H9 (cell line): Measurements from ENCODE around the gene TSLP. TPM values are rescaled to one million over a fixed set of nuclear protein-coding genes. Genes with fewer than 3 reads are reported as not detected.

ENCODE experiments used
- DNase-seq: peaks from one replicate; pipeline ENCODE4 v3.0.0-alpha.2; 2017
- H2AFZ ChIP-seq: one replicate; pipeline ENCODE4 v1.6.1; 2013; ENCODE audit warnings: mild to moderate bottlenecking, low read length, control low read depth, moderate library complexity
- H2AK5ac ChIP-seq: 2 replicates; pipeline ENCODE4 v1.6.1; 2013; ENCODE audit warnings: low read length, control low read depth, mixed read lengths; ENCODE audit not compliant: insufficient read length
- H2BK120ac ChIP-seq: one replicate; pipeline ENCODE4 v1.6.1; 2013; ENCODE audit warnings: low read depth, mild to moderate bottlenecking, low read length, control low read depth, inconsistent platforms; ENCODE audit not compliant: poor library complexity, severe bottlenecking
- H2BK12ac ChIP-seq: 2 replicates; pipeline ENCODE4 v1.6.1; 2013; ENCODE audit warnings: low read length, control low read depth, mixed read lengths, low read depth; ENCODE audit not compliant: insufficient read length
- H2BK15ac ChIP-seq: 2 replicates; pipeline ENCODE4 v1.6.1; 2013; ENCODE audit warnings: low read depth, low read length, control low read depth
- H2BK20ac ChIP-seq: one replicate; pipeline ENCODE4 v1.6.1; 2013; ENCODE audit warnings: low read depth, mild to moderate bottlenecking, low read length, control low read depth, inconsistent platforms; ENCODE audit not compliant: poor library complexity, severe bottlenecking
- H2BK5ac ChIP-seq: 2 replicates; pipeline ENCODE4 v1.6.1; 2013; ENCODE audit warnings: low read length, control low read depth, mixed read lengths; ENCODE audit not compliant: insufficient read length
- H3K14ac ChIP-seq: 2 replicates; pipeline ENCODE4 v1.6.1; 2013; ENCODE audit warnings: low read length, control low read depth; ENCODE audit not compliant: insufficient read depth
- H3K18ac ChIP-seq: 2 replicates; pipeline ENCODE4 v1.6.1; 2013; ENCODE audit warnings: low read depth, mild to moderate bottlenecking, mixed read lengths, low read length, control low read depth; ENCODE audit not compliant: insufficient read length
- H3K23ac ChIP-seq: 2 replicates; pipeline ENCODE4 v1.6.1; 2013; ENCODE audit warnings: low read length, control low read depth, mixed read lengths, low read depth; ENCODE audit not compliant: insufficient read length
- H3K23me2 ChIP-seq: 2 replicates; pipeline ENCODE4 v1.6.1; 2013; ENCODE audit warnings: low read depth, mild to moderate bottlenecking, mixed read lengths, low read length, control low read depth; ENCODE audit not compliant: insufficient read length, poor library complexity, severe bottlenecking
- H3K27ac ChIP-seq: 2 replicates; pipeline ENCODE4 v1.5.1; 2013; ENCODE audit warnings: low read length, control low read depth, mixed read lengths, low read depth; ENCODE audit not compliant: insufficient read length
- H3K27me3 ChIP-seq: 2 replicates; pipeline ENCODE4 v1.6.1; 2013; ENCODE audit warnings: low read length, control low read depth, inconsistent platforms; ENCODE audit not compliant: insufficient read depth
- H3K4ac ChIP-seq: 2 replicates; pipeline ENCODE4 v1.6.1; 2013; ENCODE audit warnings: low read depth, mild to moderate bottlenecking, control low read depth, inconsistent platforms, low read length, moderate library complexity
- H3K4me1 ChIP-seq: 2 replicates; pipeline ENCODE4 v1.6.1; 2013; ENCODE audit warnings: low read length, control low read depth, inconsistent platforms; ENCODE audit not compliant: insufficient read depth
- H3K4me2 ChIP-seq: 2 replicates; pipeline ENCODE4 v1.6.1; 2013; ENCODE audit warnings: low read length, control low read depth, mixed read lengths; ENCODE audit not compliant: insufficient read length, insufficient read depth
- H3K56ac ChIP-seq: 2 replicates; pipeline ENCODE4 v1.6.1; 2013; ENCODE audit warnings: low read depth, mild to moderate bottlenecking, mixed read lengths, low read length, control low read depth; ENCODE audit not compliant: insufficient read length
- H3K79me1 ChIP-seq: 2 replicates; pipeline ENCODE4 v1.6.1; 2013; ENCODE audit warnings: low read depth, mild to moderate bottlenecking, moderate library complexity, low read length, control low read depth, inconsistent platforms; ENCODE audit not compliant: insufficient read depth, poor library complexity, severe bottlenecking
- H3K79me2 ChIP-seq: 2 replicates; pipeline ENCODE4 v1.6.1; 2013; ENCODE audit warnings: low read length, control low read depth, inconsistent platforms; ENCODE audit not compliant: insufficient read depth
- H3K9ac ChIP-seq: 2 replicates; pipeline ENCODE4 v1.6.1; 2013; ENCODE audit warnings: low read length, control low read depth, mixed read lengths; ENCODE audit not compliant: insufficient read length; ENCODE audit errors: extremely low read depth
- H3K9me3 ChIP-seq: one replicate; pipeline ENCODE4 v1.6.1; 2013; ENCODE audit warnings: low read depth, low read length, inconsistent platforms; ENCODE audit not compliant: control insufficient read depth
- H3T11ph ChIP-seq: one replicate; pipeline ENCODE4 v1.6.1; 2013; ENCODE audit warnings: mild to moderate bottlenecking, low read length, control low read depth, inconsistent platforms
- H4K20me1 ChIP-seq: one replicate; pipeline ENCODE4 v1.6.1; 2013; ENCODE audit not compliant: control insufficient read depth, insufficient read length, insufficient read depth
- H4K5ac ChIP-seq: 2 replicates; pipeline ENCODE4 v1.6.1; 2013; ENCODE audit warnings: low read depth, mild to moderate bottlenecking, mixed read lengths, low read length, control low read depth; ENCODE audit not compliant: insufficient read length
- H4K8ac ChIP-seq: replicated peaks from 2 replicates; pipeline ENCODE4 v1.6.1; 2013; ENCODE audit warnings: low read length, control low read depth, mixed read lengths, low read depth; ENCODE audit not compliant: insufficient read length
- H4K91ac ChIP-seq: 2 replicates; pipeline ENCODE4 v1.6.1; 2013; ENCODE audit warnings: low read depth, mild to moderate bottlenecking, moderate library complexity, mixed read lengths, low read length, control low read depth; ENCODE audit not compliant: insufficient read length
- H3K27ac Mint-ChIP-seq, 3 experiments: 2 replicates in 2 of 3; 3 replicates in 1 of 3; pipeline ENCODE4 v1.8.0; 2020 to 2021; ENCODE audit warnings: mixed read lengths in 3 of 3, mild to moderate bottlenecking in 1 of 3, moderate library complexity in 1 of 3
- H3K27me3 Mint-ChIP-seq: 2 replicates; pipeline ENCODE4 v1.8.0; 2021; ENCODE audit warnings: low read depth, mild to moderate bottlenecking, moderate library complexity, mixed read lengths
- H3K36me3 Mint-ChIP-seq, 3 experiments: 2 replicates in 2 of 3; 3 replicates in 1 of 3; pipeline ENCODE4 v1.8.0; 2020 to 2021; ENCODE audit warnings: low read depth in 3 of 3, mixed read lengths in 3 of 3; ENCODE audit not compliant: insufficient read depth in 1 of 3
- H3K4me1 Mint-ChIP-seq, 2 experiments: 2 replicates each; pipeline ENCODE4 v1.8.0; 2020; ENCODE audit warnings: mixed read lengths in 2 of 2
- H3K4me3 Mint-ChIP-seq, 2 experiments: 2 replicates in 1 of 2; 3 replicates in 1 of 2; pipeline ENCODE4 v1.8.0; 2020 to 2021; ENCODE audit warnings: mild to moderate bottlenecking in 2 of 2, mixed read lengths in 2 of 2, moderate library complexity in 1 of 2
- H3K9me3 Mint-ChIP-seq, 2 experiments: 2 replicates in 1 of 2; 3 replicates in 1 of 2; pipeline ENCODE4 v1.8.0; 2020; ENCODE audit warnings: mild to moderate bottlenecking in 2 of 2, mixed read lengths in 2 of 2, moderate library complexity in 1 of 2
- CTCF ChIP-seq: fragments of 200-600 bp; sonication (generic); conservative IDR thresholded peaks from 3 replicates; pipeline ENCODE4 v1.8.0; 2021; ENCODE audit warnings: antibody characterized with exemption, mild to moderate bottlenecking
- WGBS: extraction: QIAGEN DNeasy Blood & Tissue Kit; methylation state at CpG from one replicate; pipeline ENCODE4 v1.1.7; 2013; ENCODE audit warnings: missing lambda C conversion rate, low lambda C conversion rate, mixed read lengths; ENCODE audit not compliant: insufficient read length; ENCODE audit errors: extremely low coverage; 5-methylcytosine and 5-hydroxymethylcytosine counted together
- total RNA-seq: library from RNA; stranded (reverse); gene quantifications from 2 replicates; pipeline ENCODE4 v1.2.1, GENCODE V29; 2021

The TSLP gene
- total RNA-seq, 1 experiment from 2014 or later = 0.63 TPM

- Mint-ChIP-seq H3K27me3 (peaks cover 2% of the 10 kb centered on the region), H3K9me3 (no peaks in the 10 kb centered on the region; a peak in 1 of 5 replicates), H3K4me3 (no peak overlapping the region), H3K4me1 (no peaks in the 10 kb centered on the region), H3K27ac (no peak overlapping the region), H3K36me3 (no peaks in the 10 kb centered on the region)
- Histone ChIP-seq H3K23ac (no peak overlapping the region), H4K5ac (no peak overlapping the region), H2BK15ac (no peak overlapping the region), H2BK120ac (no peak overlapping the region), H3K4ac (no peak overlapping the region), H3K23me2 (no peaks in the 10 kb centered on the region), H3K79me1 (no peaks in the 10 kb centered on the region), H3K9me3 (no peaks in the 10 kb centered on the region), H3T11ph (no peak overlapping the region), H3K9ac (no peak overlapping the region), H3K27me3 (no peaks in the 10 kb centered on the region), H3K4me2 (no peak overlapping the region), H4K91ac (no peak overlapping the region), H3K14ac (no peak overlapping the region), H3K79me2 (no peaks in the 10 kb centered on the region), H3K4me1 (no peaks in the 10 kb centered on the region), H3K27ac (no peak overlapping the region), H3K56ac (no peak overlapping the region), H4K8ac (no peak overlapping the region), H2AK5ac (no peak overlapping the region), H2AFZ (no peak overlapping the region), H2BK20ac (no peak overlapping the region), H2BK12ac (no peak overlapping the region), H4K20me1 (no peaks in the 10 kb centered on the region), H3K18ac (no peak overlapping the region), H2BK5ac (no peak overlapping the region)
- TF ChIP-seq CTCF = no peak
- WGBS = no CpG with 5 or more reads among the region's 2 CpGs
- no peak for DNase-seq
These were observed 11.3 kb upstream of the TSLP start for GRCh38 chr5:111060169-111060568.
